Measurements from ENCODE around the gene MTERF4.

DNA sequence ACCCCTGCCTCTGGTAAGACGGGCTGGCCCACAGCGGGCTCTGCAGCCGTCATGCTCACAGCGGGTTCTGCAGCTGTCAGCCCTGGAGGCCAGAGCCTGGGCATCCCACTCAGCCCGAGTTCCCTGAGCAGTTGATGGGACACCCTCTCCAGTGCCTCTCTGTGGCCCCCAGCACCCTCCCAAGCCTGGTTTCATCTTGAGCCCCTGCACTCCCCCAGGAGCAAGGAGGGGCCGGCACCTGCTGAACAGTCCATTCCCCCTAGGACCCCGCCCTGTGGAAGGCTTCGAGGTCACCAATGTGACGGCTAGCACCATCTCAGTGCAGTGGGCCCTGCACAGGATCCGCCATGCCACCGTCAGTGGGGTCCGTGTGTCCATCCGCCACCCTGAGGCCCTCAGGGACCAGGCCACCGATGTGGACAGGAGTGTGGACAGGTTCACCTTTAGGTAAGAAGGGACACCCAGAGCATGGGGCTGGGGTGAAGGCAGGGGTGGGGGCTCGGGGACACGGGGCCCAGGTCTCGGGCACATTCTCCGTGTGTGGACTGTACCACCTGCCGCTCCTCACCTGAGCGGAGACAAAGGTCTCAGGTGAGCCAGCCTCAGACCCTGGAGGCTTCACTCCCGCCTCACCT, 34.5 kb downstream of the MTERF4 start:
- TF ChIP-seq, protein P1, sequence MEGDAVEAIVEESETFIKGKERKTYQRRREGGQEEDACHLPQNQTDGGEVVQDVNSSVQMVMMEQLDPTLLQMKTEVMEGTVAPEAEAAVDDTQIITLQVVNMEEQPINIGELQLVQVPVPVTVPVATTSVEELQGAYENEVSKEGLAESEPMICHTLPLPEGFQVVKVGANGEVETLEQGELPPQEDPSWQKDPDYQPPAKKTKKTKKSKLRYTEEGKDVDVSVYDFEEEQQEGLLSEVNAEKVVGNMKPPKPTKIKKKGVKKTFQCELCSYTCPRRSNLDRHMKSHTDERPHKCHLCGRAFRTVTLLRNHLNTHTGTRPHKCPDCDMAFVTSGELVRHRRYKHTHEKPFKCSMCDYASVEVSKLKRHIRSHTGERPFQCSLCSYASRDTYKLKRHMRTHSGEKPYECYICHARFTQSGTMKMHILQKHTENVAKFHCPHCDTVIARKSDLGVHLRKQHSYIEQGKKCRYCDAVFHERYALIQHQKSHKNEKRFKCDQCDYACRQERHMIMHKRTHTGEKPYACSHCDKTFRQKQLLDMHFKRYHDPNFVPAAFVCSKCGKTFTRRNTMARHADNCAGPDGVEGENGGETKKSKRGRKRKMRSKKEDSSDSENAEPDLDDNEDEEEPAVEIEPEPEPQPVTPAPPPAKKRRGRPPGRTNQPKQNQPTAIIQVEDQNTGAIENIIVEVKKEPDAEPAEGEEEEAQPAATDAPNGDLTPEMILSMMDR (IDR thresholded peaks at IDR 0.05) = no peak
- no peak for TF ChIP-seq EP300 (IDR thresholded peaks at IDR 0.05)
